Measurements from ENCODE around the gene RPS16.

RPS16 gene

GRCh38 chr19:39449116-39449797 lies 13.5 kb upstream of the RPS16 start:
- peak in 1 of 4 experiments; percentile 14 for DNase-seq

DNA sequence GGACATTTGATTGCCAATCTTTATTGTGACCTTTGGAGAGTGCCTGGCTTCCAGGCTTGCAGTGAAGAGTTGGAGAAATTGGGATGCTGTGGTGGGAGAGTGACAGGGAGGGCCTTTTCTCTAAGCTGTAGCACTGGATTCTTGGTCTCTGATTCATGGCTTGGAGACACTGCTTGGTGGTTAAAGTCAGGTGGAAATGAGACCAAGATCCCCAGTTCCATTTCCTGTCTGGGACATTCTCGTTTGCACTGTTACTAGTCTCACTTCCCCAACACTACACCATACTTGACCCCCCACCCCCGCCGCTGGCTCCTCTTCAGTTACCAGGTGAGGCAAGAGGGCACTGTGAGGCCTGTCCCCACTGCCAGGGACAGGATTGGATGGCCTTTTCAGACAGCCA lies 12.5 kb upstream of the RPS16 start:
- peak; percentile 27 to 52 (median 41) for DNase-seq

DNA sequence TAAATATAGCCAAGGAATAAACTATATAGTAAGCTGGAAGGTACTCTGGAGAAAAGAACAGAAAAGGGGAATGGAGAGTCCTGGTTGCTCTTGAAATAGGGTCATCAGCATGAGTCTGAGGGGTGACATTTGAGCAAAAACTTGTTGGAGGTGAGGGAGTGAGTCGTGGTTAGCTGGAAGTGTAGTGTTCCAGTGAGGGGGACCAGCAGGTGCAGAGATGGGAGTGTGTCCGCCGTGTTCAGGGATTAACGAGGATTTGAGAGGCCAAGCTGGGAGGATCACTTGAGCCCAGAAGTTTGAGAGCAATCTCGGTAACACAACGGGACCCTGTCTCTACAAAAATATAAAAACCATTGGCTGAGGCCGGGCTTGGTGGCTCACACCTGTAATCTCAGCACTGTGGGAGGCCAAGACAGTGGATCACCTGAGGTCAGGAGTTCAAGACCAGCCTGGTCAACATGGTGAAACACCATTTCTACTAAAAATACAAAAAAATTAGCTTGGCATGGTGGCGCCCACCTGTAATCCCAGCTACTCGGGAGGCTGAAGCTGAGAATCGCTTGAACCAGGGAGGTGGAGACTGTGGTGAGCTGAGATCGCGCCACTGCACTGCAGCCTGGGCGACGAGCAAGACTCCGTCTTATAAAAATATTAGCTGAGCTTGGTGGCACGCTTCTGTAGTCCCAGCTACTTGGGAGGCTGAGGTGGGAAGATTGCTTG lies 10.8 kb upstream of the RPS16 start:
- DNase-seq, result no peak

- DNase-seq, result peak; percentile 98 to 100 (median 99)
Measured at GRCh38 chr19:39445196-39446111, 9.7 kb upstream of the RPS16 start, which contains the start of gene SUPT5H. Gene SUPT5H (plus strand): TSS chr19:39445582. CDS start chr19:39445891, 309 bp downstream.

DNA sequence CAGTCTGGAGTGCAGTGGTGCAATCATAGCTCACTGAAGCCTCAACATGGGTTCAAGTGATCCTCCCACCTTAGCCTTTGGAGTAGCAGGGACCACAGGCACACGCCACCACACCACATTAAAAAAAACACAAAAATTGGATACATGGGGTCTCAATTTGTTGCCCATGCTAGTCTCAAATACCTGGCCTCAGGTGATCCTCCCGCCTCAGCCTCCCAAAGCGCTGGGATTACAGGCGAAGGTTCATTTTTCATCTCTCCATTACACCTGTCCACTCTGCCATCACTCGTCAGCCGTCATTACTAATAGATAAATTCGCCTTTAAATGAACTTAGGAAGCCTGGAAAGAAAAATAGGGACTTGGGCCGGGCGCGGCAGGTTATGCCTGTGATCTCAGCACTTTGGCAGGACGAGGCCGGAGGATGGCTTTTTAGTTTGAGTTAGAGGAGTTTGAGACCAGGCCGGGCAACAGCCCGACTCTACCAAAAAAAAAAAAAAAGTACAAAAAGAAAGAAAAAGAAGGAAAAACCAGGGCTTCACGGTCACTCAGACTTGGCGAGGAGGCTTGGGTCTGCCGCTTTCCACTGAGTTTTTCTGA lies 8.9 kb upstream of the RPS16 start:
- DNase-seq, result peak in 3 of 4 experiments; percentile 16 to 39 (median 34)

GRCh38 chr19:39438270-39438934 lies 2.7 kb upstream of the RPS16 start:
- peak in 1 of 4 experiments; percentile 29 for DNase-seq

DNA sequence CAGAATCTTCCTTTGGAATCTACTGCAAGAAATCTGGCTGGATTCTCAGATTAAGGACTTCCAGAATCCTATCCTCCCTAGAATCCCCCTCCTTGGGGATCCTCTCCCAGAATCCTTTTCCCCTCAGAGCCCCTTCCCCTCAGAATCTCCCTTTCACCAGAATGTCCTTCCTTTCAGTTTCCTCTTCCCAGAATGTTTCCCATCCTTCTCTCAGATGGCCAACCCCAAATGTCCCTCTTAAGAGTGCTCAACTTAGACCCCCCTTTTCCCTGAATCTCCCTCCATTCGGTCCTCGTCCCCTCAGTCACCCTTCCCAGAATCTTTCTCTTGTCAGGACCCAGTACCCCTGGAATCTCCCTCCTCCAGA lies 584 bp upstream of the RPS16 start:
- DNase-seq, result no peak

GRCh38 chr19:39434123-39435076 lies 1.3 kb downstream of the RPS16 start:
- DNase-seq, result no peak

GRCh38 chr19:39433480-39434079 lies 2.2 kb downstream of the RPS16 start:
- no peak for DNase-seq

GRCh38 chr19:39432677-39433025 lies 3.1 kb downstream of the RPS16 start:
- no peak for DNase-seq

GRCh38 chr19:39430675-39431593 lies 4.8 kb downstream of the RPS16 start:
- peak; percentile 86 to 98 (median 93) for DNase-seq

DNA sequence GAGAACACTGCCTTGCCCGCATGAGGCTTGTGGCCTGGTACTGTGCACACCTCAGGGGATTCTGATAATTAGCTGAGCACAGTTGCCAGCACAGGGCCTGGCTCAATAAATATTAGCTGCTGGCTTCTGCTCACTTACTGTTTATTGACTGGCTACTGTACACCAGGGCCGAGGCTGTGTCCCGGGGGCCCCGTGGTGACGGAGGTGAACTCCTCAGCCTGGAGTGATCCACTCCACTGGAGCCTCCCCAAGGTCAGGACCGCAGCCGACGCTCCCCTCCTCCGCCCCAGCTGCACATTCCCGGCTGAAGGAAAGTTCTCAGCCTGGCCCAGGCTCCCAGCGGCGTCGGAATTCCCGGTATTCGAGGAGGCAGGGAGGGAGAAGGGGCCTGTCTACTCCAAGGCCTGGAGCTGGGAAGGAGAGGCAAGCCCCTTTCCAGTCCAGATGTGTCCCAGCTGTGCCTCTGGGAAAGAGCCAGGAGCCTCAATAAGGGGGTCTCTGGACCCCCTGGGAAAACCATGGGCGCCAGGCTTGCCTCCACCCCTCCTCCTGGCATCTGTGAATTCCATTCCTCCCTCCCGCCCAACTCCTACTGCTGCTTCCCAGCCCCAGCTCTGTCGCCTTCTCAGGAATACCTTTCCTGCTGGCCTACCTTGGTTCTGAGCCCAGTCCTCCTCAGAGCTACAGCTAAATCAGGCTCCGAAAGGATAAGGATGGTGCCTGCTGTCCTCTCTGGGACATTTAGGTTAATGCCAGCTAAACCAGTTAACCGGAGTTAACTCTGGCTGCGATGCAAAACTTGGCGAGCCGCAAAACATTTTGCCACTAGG lies 7.3 kb downstream of the RPS16 start:
- DNase-seq, result no peak

- DNase-seq, result no peak
Measured at GRCh38 chr19:39427707-39428106, 8.0 kb downstream of the RPS16 start.

- DNase-seq, result no peak
Measured at GRCh38 chr19:39426170-39426569, 9.6 kb downstream of the RPS16 start.

GRCh38 chr19:39425744-39426143 lies 10.0 kb downstream of the RPS16 start:
- no peak for DNase-seq

- DNase-seq, result no peak
Measured at GRCh38 chr19:39424934-39425333, 10.8 kb downstream of the RPS16 start.

DNA sequence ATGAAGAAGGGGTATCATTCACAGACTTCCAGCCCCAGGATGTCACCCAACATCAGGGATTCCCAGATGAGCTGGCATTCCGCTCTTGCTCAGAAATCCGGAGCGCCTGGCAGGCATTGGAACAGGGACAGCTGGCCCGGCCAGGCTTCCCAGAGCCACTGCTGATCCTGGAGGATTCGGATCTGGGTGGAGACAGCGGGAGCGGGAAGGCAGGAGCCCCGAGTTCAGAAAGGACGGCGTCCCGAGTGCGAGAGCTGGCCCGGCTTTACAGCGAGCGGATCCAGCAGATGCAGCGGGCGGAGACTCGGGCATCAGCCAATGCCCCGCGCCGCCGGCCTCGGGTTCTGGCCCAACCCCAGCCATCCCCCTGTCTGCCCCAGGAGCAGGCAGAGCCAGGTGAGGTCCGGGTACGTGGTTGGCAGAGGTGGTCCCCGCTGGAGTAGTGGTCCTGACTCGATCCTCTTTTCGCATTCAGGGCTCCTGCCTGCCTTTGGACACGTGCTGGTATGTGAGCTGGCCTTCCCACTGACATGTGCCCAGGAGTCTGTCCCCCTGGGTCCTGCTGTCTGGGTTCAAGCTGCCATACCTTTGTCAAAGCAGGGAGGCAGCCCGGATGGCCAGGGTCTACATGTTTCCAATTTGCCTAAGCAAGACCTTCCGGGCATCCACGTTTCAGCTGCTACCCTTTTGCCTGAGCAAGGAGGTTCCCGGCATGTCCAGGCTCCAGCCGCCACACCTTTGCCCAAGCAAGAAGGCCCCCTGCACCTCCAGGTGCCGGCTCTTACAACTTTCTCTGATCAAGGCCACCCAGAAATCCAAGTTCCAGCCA lies 12.3 kb downstream of the RPS16 start:
- no peak for DNase-seq

DNA sequence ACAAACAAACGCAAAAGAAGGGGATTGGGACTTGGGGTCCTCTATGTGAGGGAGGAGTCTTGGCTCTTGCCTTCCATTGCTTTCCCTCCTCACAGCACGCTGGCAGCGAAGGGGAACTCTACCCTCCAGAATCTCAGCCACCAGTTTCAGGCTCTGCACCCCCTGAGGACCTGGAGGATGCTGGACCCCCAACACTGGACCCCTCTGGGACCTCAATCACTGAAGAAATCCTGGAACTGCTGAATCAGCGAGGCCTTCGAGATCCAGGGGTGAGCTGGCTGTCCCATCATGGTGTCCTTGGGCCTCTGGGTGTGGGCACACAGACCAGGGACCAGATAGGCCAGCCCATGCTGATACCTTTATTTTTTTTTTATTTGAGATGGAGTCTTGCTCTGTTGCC lies 13.7 kb downstream of the RPS16 start:
- no peak for DNase-seq
